SK-N-SH (cell line): ENCODE results near the gene TSPYL4. TPM values are rescaled to one million over a fixed set of nuclear protein-coding genes. Genes with fewer than 3 reads are reported as not detected.
A peak's percentile ranks its signal among the peaks of the same experiment; 100 is the strongest.

Source experiments
- CTCF ChIA-PET: fragments of 300-600, 350-600 bp; formaldehyde crosslinking; extraction: SDS; loops from one replicate; lab custom pipeline; 2021; lab: Yijun Ruan, JAX
- POLR2A ChIA-PET: fragments of 350-600 bp; sonication (Branson Sonifier 250); formaldehyde crosslinking; extraction: SDS; loops from one replicate; lab custom pipeline; 2020; ENCODE audit warnings: antibody characterized with exemption, inconsistent platforms; lab: Yijun Ruan, JAX
- DNase-seq: peaks from one replicate; pipeline ENCODE4 v3.0.0; 2012
- H2AFZ ChIP-seq: fragments of 200-600 bp; sonication (generic); 2 replicates; pipeline ENCODE4 v1.8.1; 2016; ENCODE audit warnings: antibody characterized with exemption, mild to moderate bottlenecking, low read depth
- H3F3A ChIP-seq: fragments of 200-600 bp; sonication (generic); replicated peaks from 2 replicates; pipeline ENCODE3; 2016; ENCODE audit warnings: antibody characterized with exemption, mild to moderate bottlenecking; ENCODE audit not compliant: insufficient read depth
- H3K27ac ChIP-seq, 2 experiments: fragments of 200-500 bp in 1 of 2; fragments of 200-600 bp in 1 of 2; sonication (Bioruptor generic) in 1 of 2; sonication (generic), shearing (Covaris generic) in 1 of 2; 2 replicates each; pipeline versions ENCODE4 v1.5.1 to v1.6.1; 2014 to 2016; ENCODE audit warnings: low read depth in 2 of 2, inconsistent platforms in 1 of 2, low read length in 1 of 2, mild to moderate bottlenecking in 1 of 2, mixed read lengths in 1 of 2
- H3K27me3 ChIP-seq: fragments of 200-600 bp; sonication (generic), shearing (Covaris generic); 2 replicates; pipeline ENCODE4 v1.6.1; 2016; ENCODE audit warnings: mixed run types; ENCODE audit not compliant: insufficient read depth
- H3K36me3 ChIP-seq, 2 experiments: fragments of 200-500 bp in 1 of 2; fragments of 200-600 bp in 1 of 2; sonication (Bioruptor generic) in 1 of 2; sonication (generic) in 1 of 2; replicated peaks in 1 of 2; 2 replicates each; pipeline versions ENCODE3 to v1.5.1; 2014 to 2016; ENCODE audit warnings: low read length in 1 of 2, mild to moderate bottlenecking in 1 of 2; ENCODE audit not compliant: insufficient read depth in 2 of 2, control insufficient read depth in 1 of 2
- H3K4me1 ChIP-seq, 2 experiments: fragments of 200-500 bp in 1 of 2; fragments of 200-600 bp in 1 of 2; sonication (Bioruptor generic) in 1 of 2; sonication (generic), shearing (Covaris generic) in 1 of 2; 2 replicates each; pipeline versions ENCODE4 v1.5.1 to v1.6.1; 2014 to 2016; ENCODE audit warnings: low read depth in 1 of 2, low read length in 1 of 2, mixed run types in 1 of 2; ENCODE audit not compliant: insufficient read depth in 2 of 2, control insufficient read depth in 1 of 2
- H3K4me2 ChIP-seq: fragments of 200-600 bp; sonication (generic), shearing (Covaris generic); 2 replicates; pipeline ENCODE4 v1.6.1; 2017; ENCODE audit warnings: mixed run types
- H3K4me3 ChIP-seq, 2 experiments: fragments of 200-500 bp in 1 of 2; fragments of 200-600 bp in 1 of 2; sonication (Bioruptor generic) in 1 of 2; sonication (generic), shearing (Covaris generic) in 1 of 2; 2 replicates each; pipeline versions ENCODE4 v1.5.1 to v1.8.1; 2014 to 2016; ENCODE audit warnings: low read depth in 2 of 2, inconsistent platforms in 1 of 2, low read length in 1 of 2, mild to moderate bottlenecking in 1 of 2, mixed read lengths in 1 of 2, moderate library complexity in 1 of 2
- H3K79me2 ChIP-seq: fragments of 200-600 bp; sonication (generic); 2 replicates; pipeline ENCODE4 v1.8.1; 2017; ENCODE audit warnings: mild to moderate bottlenecking; ENCODE audit not compliant: insufficient read depth
- H3K9ac ChIP-seq: fragments of 200-600 bp; sonication (generic); 2 replicates; pipeline ENCODE4 v1.6.1; 2017; ENCODE audit warnings: mixed run types
- H3K9me2 ChIP-seq: fragments of 200-600 bp; sonication (generic); 2 replicates; pipeline ENCODE4 v1.6.1; 2017; ENCODE audit warnings: mixed run types
- H3K9me3 ChIP-seq: fragments of 200-600 bp; sonication (generic); 2 replicates; pipeline ENCODE4 v1.6.1; 2017; ENCODE audit warnings: mixed run types, mild to moderate bottlenecking, moderate library complexity
- H4K20me1 ChIP-seq: fragments of 200-600 bp; sonication (generic); 2 replicates; pipeline ENCODE4 v1.6.1; 2017; ENCODE audit warnings: mild to moderate bottlenecking, mixed run types; ENCODE audit not compliant: insufficient read depth
- CTCF ChIP-seq: fragments of 200-600 bp; sonication (generic); IDR thresholded peaks from 2 replicates; pipeline ENCODE4 v1.6.1; 2017; ENCODE audit warnings: antibody characterized with exemption, mild to moderate bottlenecking, moderate library complexity
- ELF1 ChIP-seq: IDR thresholded peaks from 2 replicates; pipeline ENCODE4 v1.4.0; 2012
- EZH2phosphoT487 ChIP-seq: fragments of 200-600 bp; sonication (generic); IDR thresholded peaks from 2 replicates; pipeline ENCODE4 v1.6.1; 2017; ENCODE audit warnings: low read depth, mixed run types, mild to moderate bottlenecking, antibody characterized with exemption, moderate library complexity, borderline replicate concordance
- FOSL2 ChIP-seq: IDR thresholded peaks from 2 replicates; pipeline ENCODE4 v1.4.0; 2012; ENCODE audit warnings: low read depth, mild to moderate bottlenecking, moderate library complexity, borderline replicate concordance
- FOXJ3 ChIP-seq: sonication (generic); formaldehyde crosslinking; IDR thresholded peaks from 2 replicates; pipeline ENCODE4 v1.5.1; 2020; ENCODE audit warnings: mild to moderate bottlenecking, missing genetic modification reagents
- GABPA ChIP-seq: IDR thresholded peaks from 2 replicates; pipeline ENCODE4 v1.4.0; 2012; ENCODE audit warnings: low read depth, mild to moderate bottlenecking
- GATA2 ChIP-seq: sonication (generic); formaldehyde crosslinking; IDR thresholded peaks from 2 replicates; pipeline ENCODE4 v1.5.0; 2020; ENCODE audit warnings: mild to moderate bottlenecking, missing genetic modification reagents
- IRF3 ChIP-seq: fragments of 150-350 bp; IDR thresholded peaks from 2 replicates; pipeline ENCODE4 v1.6.1; 2016; ENCODE audit warnings: mild to moderate bottlenecking, low read depth, low read length
- MAX ChIP-seq: IDR thresholded peaks from 2 replicates; pipeline ENCODE4 v1.4.0; 2012; ENCODE audit warnings: low read depth
- NFIC ChIP-seq: IDR thresholded peaks from 2 replicates; pipeline ENCODE4 v1.4.0; 2012; ENCODE audit warnings: borderline replicate concordance
- RAD21 ChIP-seq: IDR thresholded peaks from 2 replicates; pipeline ENCODE4 v1.6.1; 2012; ENCODE audit warnings: mild to moderate bottlenecking, low read length
- RCOR1 ChIP-seq: fragments of 150-350 bp; IDR thresholded peaks from 2 replicates; pipeline ENCODE4 v1.6.1; 2017; ENCODE audit warnings: antibody characterized with exemption, low read length
- RFX5 ChIP-seq: IDR thresholded peaks from 2 replicates; pipeline ENCODE4 v1.6.1; 2012; ENCODE audit warnings: mild to moderate bottlenecking, improper control_type of control experiment, low read length
- TEAD4 ChIP-seq: IDR thresholded peaks from 2 replicates; pipeline ENCODE4 v1.4.0; 2012; ENCODE audit warnings: mild to moderate bottlenecking, borderline replicate concordance; ENCODE audit not compliant: insufficient read depth
- USF1 ChIP-seq: IDR thresholded peaks from 2 replicates; pipeline ENCODE4 v1.4.0; 2012; ENCODE audit warnings: low read depth, borderline replicate concordance
- ZBTB33 ChIP-seq: IDR thresholded peaks from 2 replicates; pipeline ENCODE4 v1.4.0; 2012; ENCODE audit warnings: low read depth, borderline replicate concordance
- WGBS: methylation state at CpG from one replicate; pipeline ENCODE4 v1.1.6; 2017; ENCODE audit warnings: low lambda C conversion rate; 5-methylcytosine and 5-hydroxymethylcytosine counted together
- polyA plus RNA-seq, 3 experiments: library from polyadenylated mRNA; depleted of rRNA; stranded (reverse); fragments of >200 nt; gene quantifications; 2 replicates each; pipeline ENCODE4 v1.2.3, GENCODE V29; 2012

Gene TSPYL4
- polyA plus RNA-seq, 1 of the 3 experiments (the other 2 are of a cell fraction), result 29.1 TPM

- H3K9me3 ChIP-seq, result no peaks in the 10 kb centered on the region; the same call in 1 of the 2 replicates
- no peak for TF ChIP-seq FOXJ3
- peak; percentile 12; the same call in 1 of the 2 replicates for TF ChIP-seq FOSL2
- H3K4me1 ChIP-seq, result peaks cover 5 to 12% of the 10 kb centered on the region in 2 experiments; a peak in 3 of 4 replicates
- no peak overlapping the region for H3K9ac ChIP-seq
- peak overlapping the region in 1 of 2 experiments; percentile 18; a peak in 1 of 4 replicates for H3K27ac ChIP-seq
- no peak for DNase-seq
- POLR2A ChIA-PET, result no interaction called here
- no peaks in the 10 kb centered on the region for H4K20me1 ChIP-seq
- WGBS, result 78% methylated on average over 3 of the region's 4 CpGs
- no peaks in the 10 kb centered on the region for H3K9me2 ChIP-seq
- no peak overlapping the region for H3K4me2 ChIP-seq
- peaks cover 14% of the 10 kb centered on the region for H3F3A ChIP-seq
- peaks cover 27% of the 10 kb centered on the region for H3K79me2 ChIP-seq
- H3K36me3 ChIP-seq, result peaks cover 3 to 4% of the 10 kb centered on the region in 2 experiments
- no peak overlapping the region for H3K4me3 ChIP-seq
- no peak overlapping the region for H2AFZ ChIP-seq
- H3K27me3 ChIP-seq, result no peaks in the 10 kb centered on the region
- CTCF ChIA-PET, result interaction anchor here (0.9 to 4.7 kb wide), 4 partner anchors 10 to 48 kb away, joined by 3 to 39 read pairs (median 4); partner anchors contain the start of gene TSPYL4
These were observed 11.4 kb upstream of the TSPYL4 start for GRCh38 chr6:116265041-116265829.

- Histone ChIP-seq H4K20me1 (no peaks in the 10 kb centered on the region), H3K9me3 (no peaks in the 10 kb centered on the region; the same call in 1 of the 2 replicates), H3K9me2 (no peaks in the 10 kb centered on the region), H2AFZ (no peak overlapping the region), H3K27me3 (no peaks in the 10 kb centered on the region), H3F3A (peaks cover 4% of the 10 kb centered on the region), H3K36me3 (peaks cover 3 to 4% of the 10 kb centered on the region in 2 experiments), H3K79me2 (peaks cover 27% of the 10 kb centered on the region), H3K4me1 (peaks cover 0 to 9% of the 10 kb centered on the region in 2 experiments; a peak in 2 of 4 replicates), H3K4me2 (no peak overlapping the region), H3K27ac (no peak overlapping the region), H3K4me3 (no peak overlapping the region), H3K9ac (no peak overlapping the region)
- POLR2A ChIA-PET, result no interaction called here
- WGBS, result 94% methylated on average over 1 of the region's 1 CpG
- CTCF ChIA-PET, result no interaction called here
- TF ChIP-seq IRF3 (no peak), ZBTB33 (no peak), GABPA (no peak), RAD21 (no peak), EZH2phosphoT487 (no peak), TEAD4 (no peak), MAX (no peak), ELF1 (no peak), GATA2 (CRISPR knock-in tag) (no peak), RCOR1 (no peak), NFIC (no peak), CTCF (no peak), USF1 (no peak), RFX5 (no peak)
- DNase-seq, result no peak
These were observed 9.5 kb upstream of the TSPYL4 start for GRCh38 chr6:116263353-116263752.
